NCI-H187 (cell line): ENCODE data around the gene BBC3.

Source experiments
- DNase-seq, 2 experiments: peaks; one replicate each; lab custom pipeline; 2025; lab: John Stamatoyannopoulos, UW

BBC3 gene

DNA sequence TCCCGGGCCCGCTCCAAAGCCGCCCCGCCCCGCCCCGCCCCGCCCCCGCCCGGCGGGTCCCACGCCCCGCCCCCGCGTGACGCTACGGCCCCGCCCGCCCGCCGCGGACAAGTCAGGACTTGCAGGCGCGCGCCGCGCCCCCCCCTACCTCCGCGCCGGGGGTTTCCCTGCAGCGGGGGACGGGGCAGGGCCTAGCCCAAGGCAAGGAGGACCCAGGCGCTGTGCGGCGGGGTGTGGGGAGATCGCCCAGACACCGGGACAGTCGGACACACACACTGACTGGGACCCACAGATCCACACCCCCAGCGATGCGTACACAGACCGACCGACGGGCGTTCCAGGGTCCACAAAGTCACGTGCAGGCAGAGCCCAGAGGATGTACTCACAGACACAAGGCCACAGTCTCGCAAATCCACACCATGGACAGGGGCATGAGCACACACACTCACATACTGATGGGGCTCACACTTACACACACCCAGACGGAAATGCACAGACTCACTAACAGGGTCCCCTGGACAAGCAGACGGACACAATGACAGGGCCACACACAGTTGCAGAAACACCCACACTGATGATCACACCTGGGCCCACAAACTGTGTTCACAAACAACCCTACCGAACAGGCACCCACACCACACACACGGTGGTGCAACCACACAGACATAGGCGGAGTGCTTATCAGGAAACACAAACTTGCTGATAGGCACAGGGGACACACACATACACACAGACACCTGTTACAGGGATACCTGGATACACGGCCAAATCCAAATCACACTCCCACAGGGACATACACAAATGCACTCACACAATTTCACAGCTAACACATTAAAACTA is 436 bp upstream of the BBC3 start:
- DNase-seq: no peak

DNA sequence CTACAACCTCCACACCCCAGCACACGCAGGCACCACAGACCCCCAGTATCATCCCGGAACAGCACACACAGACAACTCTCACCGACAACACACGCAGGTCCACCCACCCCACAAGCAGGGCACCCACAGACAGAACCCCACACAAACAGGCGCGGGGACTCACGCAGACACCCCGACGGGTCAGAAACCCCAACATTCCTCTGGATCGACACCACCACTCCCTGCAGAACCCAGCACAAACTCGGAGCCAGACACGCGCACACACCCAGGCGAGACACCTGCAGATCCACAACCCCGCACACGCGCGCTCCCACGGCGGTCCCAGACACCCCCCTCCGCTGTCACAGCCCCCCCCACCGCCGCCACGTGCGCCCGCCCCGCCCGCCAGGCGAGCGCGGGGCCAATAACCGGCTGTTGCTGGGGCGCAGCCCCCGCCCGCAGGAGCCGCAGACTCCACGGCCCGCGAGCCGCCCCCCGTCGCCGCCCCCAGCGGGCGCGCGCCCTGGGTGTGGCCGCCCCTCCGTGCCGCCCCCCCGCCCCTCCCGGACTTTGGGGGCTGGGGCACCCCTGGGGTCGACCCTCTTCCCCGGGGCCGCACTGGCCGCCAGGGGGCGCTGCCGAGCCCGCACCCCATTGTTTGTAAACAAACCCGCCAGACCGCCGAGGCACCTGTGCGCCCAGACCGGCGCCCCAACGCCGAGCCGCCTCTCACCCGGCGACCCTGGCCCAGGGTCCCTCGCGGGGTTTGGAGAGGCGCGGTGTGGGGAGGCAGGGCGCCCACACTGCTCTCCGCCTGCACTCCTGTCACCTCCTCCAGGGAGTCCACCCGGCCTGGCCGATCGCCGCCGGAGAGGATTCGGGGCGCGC is 712 bp downstream of the BBC3 start:
- DNase-seq: no peak

DNA sequence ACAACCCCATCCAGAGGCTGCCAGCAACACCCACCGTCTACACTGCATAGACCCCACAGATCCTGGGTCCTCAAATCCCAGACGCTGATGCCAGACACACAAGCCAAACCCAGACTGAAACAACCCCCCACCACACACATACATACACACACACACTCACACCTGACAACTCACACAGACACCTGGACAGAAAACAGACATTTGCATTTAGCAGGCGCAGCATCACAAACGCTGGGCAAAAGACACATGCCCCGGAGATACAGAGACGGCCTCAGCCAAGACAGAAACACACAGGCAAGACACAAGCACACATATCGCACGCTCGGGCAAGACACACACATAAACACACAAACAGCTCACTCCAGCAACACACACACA is 1.3 kb downstream of the BBC3 start:
- no peak for DNase-seq

DNA sequence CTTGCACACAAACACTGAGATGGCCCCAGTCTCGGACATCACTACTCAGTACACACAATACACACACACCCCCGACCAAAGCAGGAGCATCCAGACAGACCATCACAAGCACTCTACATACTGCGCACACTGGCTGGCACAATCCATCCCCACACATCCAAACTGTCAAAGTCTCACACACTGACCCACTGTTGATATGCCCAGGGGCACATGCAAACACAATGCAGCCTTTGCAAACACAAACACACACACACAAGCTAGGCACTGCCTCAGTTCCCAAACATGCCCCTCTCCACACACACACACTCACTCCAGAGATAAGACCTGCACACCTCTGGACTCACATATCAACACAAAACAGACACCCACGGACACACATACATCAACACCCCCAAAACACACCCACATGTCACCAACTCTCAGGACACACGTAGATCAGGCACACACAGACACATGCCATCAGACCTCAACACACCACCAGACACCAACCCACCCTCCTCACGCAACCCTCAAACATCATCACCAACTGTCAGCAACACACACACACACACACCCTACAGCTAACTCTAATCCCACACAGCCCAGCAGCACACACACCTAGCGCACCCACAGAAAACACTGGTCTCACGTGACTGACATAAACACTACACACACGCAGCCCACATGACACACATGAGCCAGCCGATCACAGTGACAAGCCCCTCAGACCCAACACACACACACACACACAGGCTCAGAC is 1.9 kb downstream of the BBC3 start:
- no peak for DNase-seq

DNA sequence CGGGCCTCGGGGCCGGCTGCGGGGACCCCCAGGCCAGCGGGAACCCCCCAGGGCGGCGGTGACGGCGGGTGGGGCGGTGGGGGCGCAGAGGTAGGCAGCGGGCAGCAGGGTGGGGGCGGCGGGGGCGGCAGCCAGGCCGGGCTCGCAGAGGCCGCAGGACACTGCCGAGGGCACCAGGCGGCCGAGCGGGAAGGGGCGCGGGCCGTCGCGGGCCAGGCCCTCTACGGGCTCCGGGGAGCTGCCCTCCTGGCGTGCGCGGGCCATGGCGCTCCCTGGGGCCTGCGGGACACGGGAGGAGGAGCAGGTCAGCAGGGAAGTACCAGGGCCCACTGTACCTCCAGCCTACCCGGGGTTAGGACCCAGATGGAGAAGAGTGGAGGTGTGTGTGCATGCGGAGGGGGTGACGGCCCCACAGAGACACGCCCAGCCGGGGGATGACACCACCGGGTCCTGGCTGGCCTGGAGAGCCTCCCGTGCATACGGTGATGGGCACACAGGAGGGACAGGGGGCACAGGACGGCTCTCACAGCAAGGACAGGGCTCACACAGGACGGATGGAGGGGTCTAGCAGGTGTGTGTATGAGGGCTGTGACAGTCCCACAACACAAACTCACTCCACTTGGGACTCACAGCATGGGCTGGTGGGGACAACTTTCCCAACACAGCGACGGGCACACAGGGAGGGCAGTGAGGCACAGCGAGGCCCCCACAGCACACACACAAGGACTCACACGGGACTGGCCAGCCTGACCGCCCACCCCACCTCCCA is 2.6 kb downstream of the BBC3 start:
- no peak for DNase-seq

DNA sequence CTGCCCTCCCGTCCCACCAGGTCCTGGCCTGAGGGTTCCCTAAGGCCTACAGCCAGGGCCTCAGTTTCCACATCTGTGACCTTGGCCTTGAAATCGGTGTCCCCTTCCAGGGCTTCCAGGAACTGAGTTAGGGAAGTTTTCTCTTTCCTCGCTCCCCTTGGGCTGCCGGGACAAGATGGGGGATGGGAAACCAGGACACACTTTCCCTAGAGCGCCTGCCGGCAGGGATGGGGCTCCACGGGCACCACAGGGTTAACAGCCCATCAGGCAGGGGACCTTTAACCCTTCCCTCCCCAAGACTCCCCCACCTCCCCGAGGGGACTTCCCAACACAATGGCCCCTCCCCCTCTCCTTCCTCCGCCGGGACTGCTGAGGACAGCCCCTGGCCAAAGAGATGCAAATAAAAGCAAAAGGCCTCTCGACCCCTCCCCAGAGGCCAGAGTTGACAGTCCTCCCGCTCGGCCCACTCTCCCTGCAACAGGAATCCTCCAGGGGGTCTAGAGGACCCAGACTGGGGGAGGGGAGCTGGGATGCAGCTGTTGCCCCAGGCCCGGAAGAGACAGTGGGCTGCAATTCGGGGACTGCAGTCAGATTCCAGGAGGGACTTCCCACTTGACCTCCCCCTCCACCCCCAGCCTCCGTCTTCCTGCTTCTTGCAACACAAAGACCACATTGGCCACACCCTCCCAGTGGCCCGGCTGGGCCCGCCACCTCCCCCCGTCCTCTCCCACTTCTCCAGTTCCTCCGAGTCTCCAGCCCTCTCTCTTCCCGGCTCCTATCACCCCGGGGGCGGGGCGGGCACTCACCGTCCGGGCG is 3.4 kb downstream of the BBC3 start:
- DNase-seq: no peak

DNA sequence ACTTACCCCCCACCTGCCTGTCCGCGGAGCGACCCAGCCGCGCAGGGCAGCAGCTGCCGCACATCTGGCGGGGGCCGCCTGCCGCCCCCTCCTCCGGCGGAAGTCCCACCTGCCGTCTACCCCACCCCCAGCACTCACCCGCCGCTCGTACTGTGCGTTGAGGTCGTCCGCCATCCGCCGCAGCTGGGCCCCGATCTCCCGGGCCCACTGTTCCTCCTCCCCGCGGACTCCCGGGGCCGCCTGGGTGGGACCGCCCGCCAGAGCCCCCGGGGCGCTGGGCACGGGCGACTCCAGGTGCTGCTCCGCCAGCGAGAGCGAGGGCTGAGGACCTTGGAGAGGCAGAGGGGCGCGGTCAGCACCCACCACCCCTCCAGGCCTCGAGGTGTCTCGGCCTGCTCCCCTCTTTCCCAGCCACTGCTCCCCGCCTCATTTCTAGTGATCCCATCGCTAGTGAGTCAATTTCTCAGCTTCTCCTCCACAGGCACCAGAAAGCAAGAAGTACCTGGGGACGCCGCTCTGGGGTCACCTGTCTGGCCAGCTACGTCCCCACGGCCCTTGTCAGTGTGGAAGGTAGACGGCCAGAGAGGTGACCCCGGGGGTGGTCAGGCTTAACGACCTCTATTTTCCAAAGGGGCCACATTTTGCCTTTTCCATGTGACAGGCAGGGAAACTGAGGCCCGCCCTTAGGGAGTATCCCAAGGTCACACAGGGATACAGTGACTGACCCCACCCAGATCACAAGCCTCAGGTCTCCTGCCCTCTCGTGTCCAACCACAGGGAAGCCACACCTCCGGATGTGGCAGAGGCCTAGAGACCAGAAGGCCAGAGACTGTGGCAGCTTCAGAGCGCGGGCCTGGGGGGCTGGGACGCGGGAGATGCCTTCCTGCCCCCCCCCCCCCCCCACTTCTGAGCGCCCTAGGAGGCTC is 4.3 kb downstream of the BBC3 start:
- no peak for DNase-seq

DNA sequence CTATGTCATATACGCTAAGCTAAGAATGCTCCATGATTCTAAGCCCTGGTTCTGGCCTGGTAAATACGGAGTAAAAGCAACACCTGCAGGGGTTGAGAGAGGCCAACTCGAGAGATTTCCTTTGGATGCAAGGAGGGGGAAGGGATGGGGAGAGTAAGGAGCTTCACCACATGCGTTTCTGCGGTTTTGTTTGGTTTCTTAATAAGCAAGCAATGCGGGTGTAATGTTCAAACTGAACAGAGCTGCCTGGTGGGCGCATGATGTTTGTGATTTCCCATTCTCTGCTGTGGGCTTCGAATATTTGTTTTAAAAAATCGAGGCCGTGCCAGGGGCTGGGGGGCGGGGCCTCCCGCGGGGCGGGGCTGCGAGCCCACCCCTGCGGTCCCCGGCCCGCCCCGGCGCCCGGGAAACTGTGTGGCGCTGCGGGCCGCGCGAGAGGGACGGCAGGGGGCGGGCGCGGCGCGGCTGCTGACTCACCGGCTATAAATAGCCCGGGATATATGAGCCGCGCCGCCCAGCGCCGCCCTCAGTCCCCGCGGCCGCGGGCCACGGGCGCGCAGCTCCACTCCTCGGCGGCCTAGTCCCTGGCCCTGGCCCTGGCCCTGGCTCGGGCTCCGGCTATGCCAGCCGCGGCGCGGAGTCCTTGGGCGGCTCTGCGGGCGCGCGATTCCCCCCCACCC is 5.1 kb downstream of the BBC3 start:
- peak; percentile 76 to 79 for DNase-seq

DNA sequence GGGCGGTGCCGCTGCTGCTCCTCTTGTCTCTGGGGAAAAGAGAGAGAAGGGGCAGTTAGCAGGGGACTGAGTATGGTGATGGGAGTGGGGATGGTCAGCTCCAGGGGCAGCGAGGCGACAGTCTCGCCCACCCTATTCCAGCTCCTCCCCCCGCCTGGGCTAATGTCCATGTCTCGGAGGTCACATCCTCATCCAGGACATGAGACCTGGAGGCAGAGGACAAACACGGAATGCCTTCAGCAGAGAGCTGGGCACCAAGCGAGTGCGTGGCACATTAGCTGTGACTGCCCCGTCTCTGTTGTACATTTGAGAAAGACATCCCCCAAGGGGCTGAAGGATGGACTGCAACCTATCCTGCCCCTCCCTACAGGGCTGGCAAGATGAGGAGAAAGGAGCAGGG is 9.1 kb downstream of the BBC3 start:
- no peak for DNase-seq

DNA sequence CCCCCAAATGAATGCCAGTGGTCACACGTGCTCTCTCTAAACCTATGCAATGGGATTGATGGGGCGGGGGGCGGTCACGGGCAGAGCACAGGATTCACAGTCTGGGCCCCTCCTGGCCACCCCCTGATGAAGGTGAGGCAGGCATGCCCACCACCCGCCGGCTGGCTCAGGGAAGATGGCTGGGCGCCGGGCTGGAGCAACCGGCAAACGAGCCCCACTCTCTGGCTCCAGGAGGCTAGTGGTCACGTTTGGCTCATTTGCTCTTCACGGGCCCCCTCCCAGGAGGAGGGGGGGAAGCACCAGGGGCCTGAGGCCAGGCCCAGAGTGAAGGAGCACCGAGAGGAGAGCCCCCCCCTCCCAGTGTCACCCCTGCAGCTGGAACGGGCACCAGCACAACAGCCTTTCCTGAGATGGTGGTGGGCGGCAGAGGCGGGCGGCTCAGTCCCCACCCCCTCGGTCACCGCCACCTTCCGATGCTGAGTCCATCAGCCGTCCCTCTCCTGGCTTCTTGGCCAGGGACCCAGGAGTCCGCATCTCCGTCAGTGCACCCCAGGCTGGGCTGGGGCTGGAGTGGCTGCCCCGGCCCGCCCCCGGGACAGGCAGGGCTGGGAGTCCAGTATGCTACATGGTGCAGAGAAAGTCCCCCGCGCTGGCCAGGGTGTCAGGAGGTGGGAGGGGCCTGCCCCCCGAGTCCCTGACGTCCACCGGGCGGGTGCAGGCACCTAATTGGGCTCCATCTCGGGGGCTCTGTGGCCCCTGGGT is 9.7 kb downstream of the BBC3 start:
- DNase-seq: no peak

DNA sequence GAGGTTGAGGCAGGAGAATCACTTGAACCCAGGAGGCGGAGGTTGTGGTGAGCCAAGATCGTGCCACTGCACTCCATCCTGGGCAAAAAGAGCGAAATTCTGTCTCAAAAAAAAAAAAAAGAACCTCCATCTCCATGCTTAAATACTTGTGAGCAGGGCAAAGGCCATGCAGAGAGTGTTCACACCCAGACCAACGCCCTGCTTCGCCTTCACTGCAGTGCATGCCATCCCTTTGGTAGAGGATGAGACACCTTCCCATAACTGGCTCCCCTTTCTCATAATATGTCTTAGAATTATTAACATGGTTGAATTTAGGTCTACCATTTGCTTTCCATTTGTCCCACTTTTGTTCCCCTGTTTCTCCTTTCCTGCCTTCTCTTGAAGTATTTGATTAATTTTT is 15.4 kb downstream of the BBC3 start:
- no peak for DNase-seq

DNA sequence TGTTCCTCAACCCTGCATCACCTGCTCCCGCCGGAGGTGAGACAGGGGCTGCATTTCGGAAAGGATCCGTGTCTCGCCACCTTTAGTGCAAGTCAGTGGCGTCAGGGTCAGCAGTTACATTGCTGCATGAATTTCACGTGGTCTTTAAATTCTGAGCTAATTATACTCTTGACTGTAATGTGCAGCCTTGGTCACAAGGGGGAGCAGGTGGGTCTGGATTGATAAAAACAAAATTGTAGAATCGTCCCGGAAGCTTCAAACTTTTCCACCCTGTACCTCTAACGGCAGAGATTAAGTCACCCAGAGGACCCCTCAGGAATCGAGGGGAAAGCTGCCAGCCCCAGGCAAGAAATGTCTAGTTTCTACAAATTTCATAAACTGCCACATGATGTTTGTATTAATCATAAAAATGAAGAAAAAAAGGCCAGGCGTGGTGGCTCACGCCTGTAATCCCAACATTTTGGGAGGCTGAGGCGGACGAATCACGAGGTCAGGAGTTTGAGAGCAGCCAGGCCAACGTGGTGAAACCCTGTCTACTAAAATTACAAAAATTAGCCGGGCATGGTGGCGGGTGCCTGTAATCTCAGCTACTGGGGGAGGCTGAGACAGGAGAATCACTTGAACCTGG is 20.2 kb downstream of the BBC3 start:
- peak; percentile 5 to 42 for DNase-seq

DNA sequence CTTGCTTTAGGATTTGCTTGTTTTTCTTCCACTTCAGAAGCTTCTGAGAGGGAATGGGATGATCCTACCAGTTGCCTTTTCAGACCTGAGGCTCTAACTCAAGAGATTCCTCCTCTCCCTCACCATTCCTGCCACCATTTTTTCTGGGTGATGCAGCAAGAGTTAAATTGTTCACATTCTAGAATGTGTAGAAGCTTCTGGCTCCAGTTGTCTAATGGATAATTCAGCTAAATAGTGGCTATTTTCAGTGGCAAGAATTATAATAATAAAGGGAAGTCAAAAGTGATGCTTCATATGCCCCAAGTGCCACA is 20.9 kb downstream of the BBC3 start:
- DNase-seq: no peak

DNA sequence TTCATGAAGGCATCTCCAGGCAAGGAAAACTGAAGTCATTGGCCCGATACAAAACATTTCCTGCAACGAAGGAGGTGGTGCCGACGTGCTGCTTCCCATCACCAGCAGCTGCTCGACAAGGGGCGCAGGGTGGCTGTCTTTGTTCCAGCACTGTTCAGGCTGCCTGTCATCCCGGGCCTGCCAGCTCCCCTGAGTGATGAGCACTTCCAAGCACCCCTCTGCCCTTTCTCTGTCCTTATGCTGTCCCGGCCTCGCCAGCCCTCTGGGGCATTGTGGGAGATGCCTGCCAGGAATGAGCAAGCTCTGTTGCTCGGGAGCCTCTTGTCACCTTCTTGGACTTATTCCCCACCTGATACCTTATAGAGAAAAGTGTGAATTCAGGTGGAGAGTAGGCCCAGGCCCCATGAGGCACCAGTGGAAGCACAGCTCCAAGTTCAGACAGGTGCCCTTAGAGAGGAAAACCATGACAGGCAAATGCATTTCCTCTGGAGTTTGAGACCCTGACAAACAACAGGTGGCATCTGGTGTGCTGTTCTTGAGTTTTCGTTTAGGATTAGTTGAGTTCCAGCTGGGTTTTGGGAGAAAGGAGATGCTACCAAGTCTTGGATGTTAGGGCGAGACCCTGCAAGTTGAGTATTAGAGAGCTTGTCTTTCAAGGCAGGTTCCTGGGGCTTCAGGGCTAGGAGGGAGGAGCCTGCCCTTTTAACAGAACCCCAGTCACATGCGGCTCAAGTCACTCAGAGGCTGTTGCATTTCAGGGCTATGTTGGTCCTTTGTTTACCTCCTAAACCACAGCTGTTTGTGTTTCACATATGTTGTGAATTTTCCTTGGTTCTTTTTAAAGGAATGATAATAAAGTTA is 21.4 kb downstream of the BBC3 start:
- no peak for DNase-seq

DNA sequence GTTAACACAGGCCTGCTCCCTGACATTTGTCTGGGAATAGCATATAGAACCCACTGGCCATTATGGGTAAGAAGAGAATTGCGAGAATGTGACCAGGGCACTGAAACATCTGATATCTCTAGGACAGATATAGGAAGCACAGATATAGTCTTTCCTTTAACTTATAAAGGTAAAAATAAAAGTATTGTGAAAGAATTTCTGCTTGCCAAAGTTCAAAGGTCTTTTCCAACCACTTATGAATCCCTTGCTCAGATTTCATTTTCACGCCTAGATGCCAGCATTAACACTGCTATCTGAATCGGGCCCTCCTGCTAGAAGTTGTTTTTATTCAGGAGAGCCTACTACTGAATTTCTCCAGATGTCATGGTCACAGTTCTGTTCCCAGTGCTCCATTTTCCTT is 27.7 kb downstream of the BBC3 start:
- DNase-seq: no peak

DNA sequence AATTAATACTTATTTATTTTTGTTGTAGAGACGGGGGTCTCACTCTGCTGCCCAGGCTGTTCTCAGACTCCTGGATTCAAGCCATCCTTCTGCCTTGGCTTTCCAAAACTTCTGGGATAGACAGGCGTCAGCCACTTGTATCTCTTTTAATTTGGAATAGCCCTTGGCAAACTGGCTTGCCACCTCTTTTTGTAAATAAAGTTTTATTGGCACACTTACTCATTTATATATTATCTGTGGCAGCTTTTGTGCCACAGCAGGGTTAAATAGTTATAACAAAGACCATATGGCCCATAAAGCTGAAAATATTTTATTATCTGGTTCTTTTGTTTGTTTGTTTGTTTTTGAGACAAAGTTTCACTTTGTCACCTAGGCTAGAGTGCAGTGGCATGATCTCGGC is 30.5 kb downstream of the BBC3 start:
- no peak for DNase-seq

DNA sequence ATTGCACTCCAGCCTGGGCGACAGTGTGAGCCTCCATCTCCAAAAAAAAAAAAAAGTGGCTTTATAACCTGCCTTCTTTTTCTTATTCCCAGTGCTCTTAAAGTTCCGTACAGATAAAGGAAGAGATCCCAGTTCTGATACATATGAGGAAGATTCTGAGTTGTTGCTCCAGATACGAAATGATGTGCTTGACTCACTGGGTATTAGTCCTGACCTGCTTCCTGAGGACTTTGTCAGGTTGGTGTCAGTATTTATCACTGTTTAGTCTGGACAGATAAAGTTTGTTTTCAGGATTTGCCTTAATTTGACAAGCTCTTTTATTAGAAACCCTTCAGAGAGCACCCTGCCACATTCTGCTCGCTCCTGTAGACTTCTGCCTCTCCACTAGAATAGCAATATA is 33.9 kb downstream of the BBC3 start:
- DNase-seq: no peak
